GM10248 (cell line): ENCODE measurements around the gene ZNF836.

Source experiments
- CTCF ChIA-PET: fragments of 300-600 bp; sonication (Branson Sonifier 250); formaldehyde crosslinking; extraction: SDS; loops from one replicate; lab custom pipeline; 2021; ENCODE audit warnings: antibody characterized with exemption; lab: Yijun Ruan, JAX
- POLR2A ChIA-PET: fragments of 350-650 bp; sonication (Branson Sonifier 250); formaldehyde crosslinking; extraction: SDS; loops from one replicate; lab custom pipeline; 2020; ENCODE audit warnings: antibody characterized with exemption; lab: Yijun Ruan, JAX
- DNase-seq: peaks from one replicate; pipeline ENCODE4 v3.0.0; 2012; ENCODE audit errors: extremely low spot score
- CTCF ChIP-seq: IDR thresholded peaks from 2 replicates; pipeline ENCODE4 v1.5.1; 2012; ENCODE audit warnings: mild to moderate bottlenecking, low read depth; ENCODE audit errors: extremely low read depth, missing control alignments, control extremely low read depth

ZNF836 gene

GRCh38 chr19:52171321-52172169 is at the start of gene ZNF836:
Gene ZNF836, minus strand, starts transcription at chr19:52171621. Its CDS starts 3,549 bp downstream, at chr19:52168072.
- no peak for TF ChIP-seq CTCF
- ChIA-PET POLR2A (interaction anchor here (0.6 kb wide), 1 partner anchor 767 kb away, joined by 4 read pairs; no protein-coding TSS in a partner anchor), CTCF (no interaction called here)
- peak; percentile 93 for DNase-seq

- no peak for DNase-seq
- CTCF ChIA-PET: interaction anchor here (1.2 kb wide), 1 partner anchor 9 kb away, joined by 4 read pairs; no protein-coding TSS in a partner anchor
- POLR2A ChIA-PET: no interaction called here
- TF ChIP-seq CTCF: no peak
These were observed 49.6 kb upstream of the ZNF836 start for GRCh38 chr19:52221031-52221430.

- DNase-seq: no peak
- ChIA-PET CTCF (interaction anchor here (2.1 kb wide), 1 partner anchor 18 kb away, joined by 5 read pairs; no protein-coding TSS in a partner anchor), POLR2A (no interaction called here)
- TF ChIP-seq CTCF: no peak
These were observed 48.2 kb upstream of the ZNF836 start for GRCh38 chr19:52219611-52220010.

- POLR2A ChIA-PET: no interaction called here
- DNase-seq: no peak
- CTCF ChIA-PET: no interaction called here
- TF ChIP-seq CTCF: no peak
These were observed 46.2 kb upstream of the ZNF836 start for GRCh38 chr19:52217576-52217975.

GRCh38 chr19:52216401-52216800 is 45.0 kb upstream of the ZNF836 start:
- ChIA-PET POLR2A (no interaction called here), CTCF (interaction anchor here (1.6 kb wide), 1 partner anchor 21 kb away, joined by 3 read pairs; no protein-coding TSS in a partner anchor)
- DNase-seq: no peak

More at GRCh38 chr19:52216401-52216800, 45.0 kb upstream of the ZNF836 start:
- no peak for TF ChIP-seq CTCF
